Measurements from ENCODE around the gene TBC1D5. TPM values are rescaled to one million over a fixed set of nuclear protein-coding genes. Genes with fewer than 3 reads are reported as not detected.

TBC1D5 gene
- total RNA-seq, 4 donors from 2014 or later = 51.9 to 66.8 (median 60.1) TPM

DNA sequence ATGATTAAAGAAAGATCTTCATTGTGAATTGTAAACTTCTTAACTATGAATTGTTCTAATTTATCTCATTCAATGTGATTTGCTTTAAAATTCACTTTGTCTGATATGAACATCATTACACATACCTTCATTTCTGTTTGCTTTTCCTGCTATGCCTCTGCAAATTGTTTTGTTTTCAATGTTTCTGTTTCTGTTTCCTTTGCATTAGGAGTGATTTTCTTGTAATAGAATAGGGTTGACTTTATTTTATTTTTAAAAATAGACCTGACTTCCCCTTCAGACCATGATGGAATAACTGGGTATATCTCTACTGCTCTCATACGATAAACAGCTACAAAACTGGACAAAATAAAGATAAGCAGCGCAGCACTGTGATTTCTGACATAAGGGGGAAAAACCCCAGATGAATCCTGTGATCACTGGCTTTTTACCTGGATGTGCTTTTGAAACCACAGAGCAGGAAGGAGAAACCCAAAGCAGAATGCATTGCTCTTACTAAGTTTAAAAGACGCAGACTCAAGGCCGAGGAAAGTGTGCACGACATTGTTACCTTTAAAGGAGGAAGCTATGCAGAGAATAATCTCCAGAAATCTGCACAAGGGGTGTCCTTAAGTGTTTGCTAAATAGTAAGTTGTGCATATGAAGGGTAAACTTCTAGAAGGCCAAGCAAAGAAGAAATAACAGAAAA, 420.2 kb downstream of the TBC1D5 start:
- TF ChIP-seq POLR2A (IDR thresholded peaks at IDR 0.05) = no peak
- TF ChIP-seq, protein P1, sequence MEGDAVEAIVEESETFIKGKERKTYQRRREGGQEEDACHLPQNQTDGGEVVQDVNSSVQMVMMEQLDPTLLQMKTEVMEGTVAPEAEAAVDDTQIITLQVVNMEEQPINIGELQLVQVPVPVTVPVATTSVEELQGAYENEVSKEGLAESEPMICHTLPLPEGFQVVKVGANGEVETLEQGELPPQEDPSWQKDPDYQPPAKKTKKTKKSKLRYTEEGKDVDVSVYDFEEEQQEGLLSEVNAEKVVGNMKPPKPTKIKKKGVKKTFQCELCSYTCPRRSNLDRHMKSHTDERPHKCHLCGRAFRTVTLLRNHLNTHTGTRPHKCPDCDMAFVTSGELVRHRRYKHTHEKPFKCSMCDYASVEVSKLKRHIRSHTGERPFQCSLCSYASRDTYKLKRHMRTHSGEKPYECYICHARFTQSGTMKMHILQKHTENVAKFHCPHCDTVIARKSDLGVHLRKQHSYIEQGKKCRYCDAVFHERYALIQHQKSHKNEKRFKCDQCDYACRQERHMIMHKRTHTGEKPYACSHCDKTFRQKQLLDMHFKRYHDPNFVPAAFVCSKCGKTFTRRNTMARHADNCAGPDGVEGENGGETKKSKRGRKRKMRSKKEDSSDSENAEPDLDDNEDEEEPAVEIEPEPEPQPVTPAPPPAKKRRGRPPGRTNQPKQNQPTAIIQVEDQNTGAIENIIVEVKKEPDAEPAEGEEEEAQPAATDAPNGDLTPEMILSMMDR (IDR thresholded peaks at IDR 0.05) = no peak
- no peak overlapping the region for H3K4me3 ChIP-seq (ENCODE audit: low read depth, poor library complexity, severe bottlenecking)
- intact Hi-C loops (cut with DNase I; ENCODE audit: low total_unique reads) = no loop called here
- DNase-seq (ENCODE audit: low spot score in 2 of 2) = no peak
- WGBS, 2 donors = 80 to 88% methylated on average over 5 of the region's 5 CpGs

DNA sequence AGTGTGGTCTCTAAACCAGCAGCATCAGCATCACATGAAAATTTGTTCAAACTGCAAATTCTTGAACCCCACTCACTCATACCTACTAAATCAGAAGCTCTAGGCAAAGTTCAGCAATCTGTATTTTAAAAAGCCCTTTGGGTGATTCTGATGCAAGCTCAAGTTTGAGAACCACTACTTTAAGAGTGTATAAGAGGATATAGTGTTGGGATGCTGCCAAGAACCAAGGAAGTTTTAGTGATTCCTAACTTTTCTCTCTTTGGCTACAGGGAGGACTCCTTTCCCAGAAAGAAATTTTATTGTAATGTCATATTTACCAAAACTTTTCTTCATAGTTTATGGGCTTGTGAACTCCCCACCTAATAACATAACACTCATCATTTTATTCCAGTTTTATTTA, 422.2 kb downstream of the TBC1D5 start:
- no peak for DNase-seq (ENCODE audit: low spot score in 2 of 2)
- TF ChIP-seq, protein P1 (IDR thresholded peaks at IDR 0.05) = no peak
- TF ChIP-seq POLR2A (IDR thresholded peaks at IDR 0.05) = no peak
- H3K4me3 ChIP-seq (ENCODE audit: low read depth, poor library complexity, severe bottlenecking) = no peak overlapping the region
- intact Hi-C loops (cut with DNase I; ENCODE audit: low total_unique reads) = no loop called here

DNA sequence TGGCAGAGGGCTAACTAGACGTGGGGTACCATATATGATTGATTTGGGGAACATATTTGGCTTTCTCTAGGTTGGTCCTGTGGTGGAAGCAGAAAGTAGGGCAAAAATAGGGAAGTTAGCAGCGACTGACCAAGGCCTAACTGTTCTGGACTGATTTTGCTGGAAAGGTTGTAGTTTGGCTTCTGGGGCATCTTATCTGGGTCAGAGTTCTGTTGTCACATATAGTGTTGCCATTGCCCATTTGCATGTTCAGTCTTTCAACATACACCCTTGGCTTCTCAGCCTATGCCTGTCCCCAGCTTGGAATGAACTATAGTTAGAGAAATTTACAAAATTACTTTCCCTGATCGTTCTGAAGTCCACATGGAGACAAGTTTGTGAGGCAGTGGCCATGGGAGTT, 426.5 kb downstream of the TBC1D5 start:
- DNase-seq (ENCODE audit: low spot score in 2 of 2) = no peak
- H3K4me3 ChIP-seq (ENCODE audit: low read depth, poor library complexity, severe bottlenecking) = no peak overlapping the region
- TF ChIP-seq, protein P1 (IDR thresholded peaks at IDR 0.05) = no peak
- TF ChIP-seq POLR2A (IDR thresholded peaks at IDR 0.05) = no peak
- WGBS, 2 donors = 89 to 92% methylated on average over 3 of the region's 3 CpGs
- intact Hi-C loops (cut with DNase I; ENCODE audit: low total_unique reads) = no loop called here

DNA sequence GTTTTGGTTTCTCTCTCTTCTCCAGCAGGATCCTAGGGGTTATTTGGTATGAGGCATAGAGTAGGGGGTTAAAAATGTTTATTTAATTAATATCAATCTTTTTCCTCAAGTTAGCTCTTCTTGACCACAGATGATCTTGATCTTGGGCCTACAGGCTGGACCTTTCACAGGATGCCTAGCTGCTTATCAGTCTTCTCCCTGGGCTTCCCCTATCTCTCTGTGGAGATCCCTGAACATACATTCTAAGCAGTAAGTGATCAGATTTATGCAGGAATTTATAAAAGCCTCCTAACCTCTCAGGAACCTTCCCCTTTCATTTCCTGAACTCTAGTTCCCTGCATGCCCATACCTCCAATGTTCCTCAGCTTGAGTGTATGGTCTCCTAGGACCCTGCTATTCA, 428.3 kb downstream of the TBC1D5 start:
- no peak for DNase-seq (ENCODE audit: low spot score in 2 of 2)
- TF ChIP-seq, protein P1 (IDR thresholded peaks at IDR 0.05) = no peak
- TF ChIP-seq POLR2A (IDR thresholded peaks at IDR 0.05) = no peak
- H3K4me3 ChIP-seq (ENCODE audit: low read depth, poor library complexity, severe bottlenecking) = no peak overlapping the region
- intact Hi-C loops (cut with DNase I; ENCODE audit: low total_unique reads) = no loop called here

DNA sequence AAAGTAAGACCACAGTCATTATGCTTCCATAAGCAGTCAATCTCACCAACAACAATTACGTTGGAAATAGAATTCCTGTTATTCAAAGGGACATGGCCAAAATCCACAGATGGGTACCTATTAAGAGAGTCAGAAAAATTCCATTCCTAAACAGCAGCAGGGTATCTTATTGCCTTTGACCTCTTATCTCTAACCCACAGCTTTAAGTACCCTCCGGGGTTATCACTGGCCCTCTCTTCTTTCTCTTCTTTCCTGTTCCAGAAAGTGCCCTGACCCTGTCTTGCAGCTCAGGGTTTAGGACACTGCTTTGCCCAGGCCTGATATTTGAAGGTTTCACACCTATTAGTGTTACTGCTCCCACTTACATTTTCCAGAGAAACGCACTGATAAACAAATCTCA, 428.7 kb downstream of the TBC1D5 start:
- no peak for DNase-seq (ENCODE audit: low spot score in 2 of 2)
- H3K4me3 ChIP-seq (ENCODE audit: low read depth, poor library complexity, severe bottlenecking) = no peak overlapping the region
- TF ChIP-seq, protein P1 (IDR thresholded peaks at IDR 0.05) = no peak
- no peak for TF ChIP-seq POLR2A (IDR thresholded peaks at IDR 0.05)
- intact Hi-C loops (cut with DNase I; ENCODE audit: low total_unique reads) = no loop called here
- 86 to 94% methylated on average over 3 of the region's 3 CpGs for WGBS, 2 donors

DNA sequence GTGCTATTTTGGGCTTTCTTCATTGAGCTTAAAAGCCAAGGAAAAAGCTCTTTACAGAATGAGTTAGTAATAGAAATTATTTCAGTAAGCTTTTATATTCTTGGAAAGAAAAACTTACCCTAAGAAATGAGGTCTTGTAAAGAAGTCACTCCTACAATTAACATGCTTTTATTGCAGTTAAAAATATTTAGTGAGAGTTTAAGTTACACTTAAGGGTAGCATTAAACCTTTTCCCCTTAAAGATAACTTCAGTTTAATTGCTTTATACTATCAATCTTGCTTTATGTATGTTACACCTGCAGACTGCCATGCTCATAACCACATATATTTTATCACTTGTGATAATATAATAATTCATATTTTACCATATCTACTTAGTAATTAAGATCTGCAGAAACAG, 431.4 kb downstream of the TBC1D5 start:
- intact Hi-C loops (cut with DNase I; ENCODE audit: low total_unique reads) = no loop called here
- no peak for TF ChIP-seq POLR2A (IDR thresholded peaks at IDR 0.05)
- TF ChIP-seq, protein P1 (IDR thresholded peaks at IDR 0.05) = no peak
- H3K4me3 ChIP-seq (ENCODE audit: low read depth, poor library complexity, severe bottlenecking) = no peak overlapping the region
- DNase-seq (ENCODE audit: low spot score in 2 of 2) = no peak
